HepG2 (cell line): ENCODE results near the gene CNIH3. TPM values are rescaled to one million over a fixed set of nuclear protein-coding genes. Genes with fewer than 3 reads are reported as not detected.

Experiments used
- ATAC-seq: fragments of 200-7000 bp; cut with Tn5 transposase; 3 replicates; pipeline ENCODE4 v1.9.1; 2020; ENCODE audit warnings: mild to moderate bottlenecking, moderate library complexity
- BruUV-seq: library from RNA; stranded (reverse); fragments of 400-500 nt; replicated peaks from 2 replicates; lab custom pipeline; 2021; lab: Mats Ljungman, UMichigan
- CTCF ChIA-PET: fragments of 300-600 bp; formaldehyde crosslinking; extraction: SDS; loops from one replicate; lab custom pipeline; 2021; ENCODE audit warnings: low total read pairs, inconsistent platforms, low intra/inter-chr PET ratio; lab: Yijun Ruan, JAX
- POLR2A ChIA-PET: fragments of 350-600 bp; sonication (Branson Sonifier 250); formaldehyde crosslinking; loops from one replicate; lab custom pipeline; 2020; ENCODE audit warnings: antibody characterized with exemption, inconsistent platforms; lab: Yijun Ruan, JAX
- DNase-seq: peaks from one replicate; pipeline ENCODE4 v3.0.0-alpha.2; 2015; ENCODE audit warnings: low spot score
- FAIRE-seq: peaks from 3 replicates; lab custom pipeline; 2011; peaks lifted over from hg19 to GRCh38; lab: Jason Lieb, UNC
- H2AFZ ChIP-seq: one replicate; pipeline ENCODE4 v1.6.1; 2011; ENCODE audit warnings: low read length, inconsistent platforms
- H3K27ac ChIP-seq: fragments of 300-600 bp; 3 replicates; pipeline ENCODE4 v1.8.0; 2011; ENCODE audit warnings: mixed run types, mild to moderate bottlenecking, mixed read lengths, low read length, inconsistent platforms; ENCODE audit not compliant: insufficient read depth; ENCODE audit errors: extremely low read length
- H3K27me3 ChIP-seq, 2 experiments: fragments of 200-600 bp in 1 of 2; 2 replicates in 1 of 2; 3 replicates in 1 of 2; pipeline versions ENCODE4 v1.6.0 to v1.8.0; 2011; ENCODE audit warnings: low read length in 2 of 2, mild to moderate bottlenecking in 2 of 2, moderate library complexity in 2 of 2, inconsistent platforms in 1 of 2; ENCODE audit not compliant: insufficient read depth in 2 of 2, control insufficient read depth in 1 of 2
- H3K36me3 ChIP-seq, 2 experiments: fragments of 200-600 bp in 1 of 2; replicated peaks in 1 of 2; 2 replicates in 1 of 2; 3 replicates in 1 of 2; pipeline versions ENCODE4 v1.5.1 to v1.8.0; 2011; ENCODE audit warnings: low read length in 2 of 2, inconsistent platforms in 1 of 2; ENCODE audit not compliant: insufficient read depth in 2 of 2, control insufficient read depth in 1 of 2
- H3K4me1 ChIP-seq: 2 replicates; pipeline ENCODE4 v1.5.1; 2012; ENCODE audit warnings: low read length, inconsistent platforms; ENCODE audit not compliant: insufficient read depth
- H3K4me2 ChIP-seq: 2 replicates; pipeline ENCODE4 v1.6.0; 2011; ENCODE audit warnings: low read depth, low read length, inconsistent platforms
- H3K4me3 ChIP-seq, 3 experiments: fragments of 200-600 bp in 1 of 3; sonication (generic), shearing (Covaris generic) in 1 of 3; replicated peaks in 1 of 3; 2 replicates each; pipeline ENCODE4 v1.5.1; 2011 to 2016; ENCODE audit warnings: low read length in 3 of 3, inconsistent platforms in 2 of 3, low read depth in 2 of 3, mild to moderate bottlenecking in 2 of 3, control low read depth in 1 of 3, mixed read lengths in 1 of 3; ENCODE audit not compliant: insufficient read depth in 1 of 3
- H3K79me2 ChIP-seq: one replicate; pipeline ENCODE4 v1.6.1; 2011; ENCODE audit warnings: low read length, inconsistent platforms; ENCODE audit not compliant: insufficient read depth
- H3K9ac ChIP-seq: 2 replicates; pipeline ENCODE4 v1.6.0; 2011; ENCODE audit warnings: mild to moderate bottlenecking, low read depth, low read length, inconsistent platforms; ENCODE audit not compliant: insufficient read depth
- H3K9me3 ChIP-seq: 2 replicates; pipeline ENCODE4 v1.5.1; 2012; ENCODE audit warnings: mild to moderate bottlenecking, low read length
- H4K20me1 ChIP-seq: 2 replicates; pipeline ENCODE4 v1.6.0; 2011; ENCODE audit warnings: inconsistent platforms, mild to moderate bottlenecking, low read length, moderate library complexity; ENCODE audit not compliant: insufficient read depth
- ATRX ChIP-seq: sonication (generic); formaldehyde crosslinking; IDR thresholded peaks from 2 replicates; pipeline ENCODE4 v1.4.0; 2020; ENCODE audit warnings: missing genetic modification reagents, borderline replicate concordance
- FIP1L1 ChIP-seq: fragments of 200-400 bp; formaldehyde crosslinking; IDR thresholded peaks from 2 replicates; pipeline ENCODE4 v1.6.1; 2018; ENCODE audit warnings: low read depth, mild to moderate bottlenecking, low read length, moderate library complexity, borderline replicate concordance; ENCODE audit not compliant: insufficient read depth
- FOXO1 ChIP-seq: sonication (generic); formaldehyde crosslinking; IDR thresholded peaks from 2 replicates; pipeline ENCODE4 v1.4.0; 2020; ENCODE audit warnings: missing genetic modification reagents
- KLF13 ChIP-seq: sonication (generic); formaldehyde crosslinking; IDR thresholded peaks from 2 replicates; pipeline ENCODE4 v1.4.0; 2020; ENCODE audit warnings: mild to moderate bottlenecking, missing genetic modification reagents
- MED8 ChIP-seq: sonication (generic); formaldehyde crosslinking; IDR thresholded peaks from 2 replicates; pipeline ENCODE4 v1.8.1; 2023; ENCODE audit warnings: mild to moderate bottlenecking, missing genetic modification reagents; ENCODE audit not compliant: insufficient replicate concordance
- SIN3B ChIP-seq: fragments of 150-350 bp; IDR thresholded peaks from 2 replicates; pipeline ENCODE4 v1.6.1; 2014; ENCODE audit warnings: low read length
- ZNF138 ChIP-seq: sonication (generic); formaldehyde crosslinking; IDR thresholded peaks from 2 replicates; pipeline ENCODE4 v1.5.0; 2020; ENCODE audit warnings: mild to moderate bottlenecking, low read depth, missing genetic modification reagents
- ZNF333 ChIP-seq: sonication (generic); formaldehyde crosslinking; IDR thresholded peaks from 2 replicates; pipeline ENCODE4 v1.4.0; 2020; ENCODE audit warnings: mild to moderate bottlenecking, missing genetic modification reagents, borderline replicate concordance
- ZNF577 ChIP-seq: sonication (generic); formaldehyde crosslinking; IDR thresholded peaks from 2 replicates; pipeline ENCODE4 v1.4.0; 2020; ENCODE audit warnings: mild to moderate bottlenecking, low read depth, missing genetic modification reagents, borderline replicate concordance
- ZNF850 ChIP-seq: sonication (generic); formaldehyde crosslinking; conservative IDR thresholded peaks from 2 replicates; pipeline ENCODE4 v1.9.0; 2021; ENCODE audit warnings: mild to moderate bottlenecking, missing genetic modification reagents
- WGBS: methylation state at CpG from one replicate; pipeline ENCODE4 v1.1.6; 2017; ENCODE audit warnings: low lambda C conversion rate; 5-methylcytosine and 5-hydroxymethylcytosine counted together
- in situ Hi-C: cut with HindIII; loops from 2 replicates; pipeline ENCODE4 v1.10.0; 2017; ENCODE audit warnings: low pct_unique_long_range_greater_than_20kb; ENCODE audit not compliant: extremely low pct_ligation_motif_present
- intact Hi-C: fragments of 100-400 bp; cut with micrococcal nuclease; formaldehyde crosslinking; loops from one replicate; pipeline ENCODE4 v1.10.0; 2022; ENCODE audit not compliant: unreplicated experiment
- polyA plus RNA-seq, 8 experiments: library from polyadenylated mRNA; depleted of rRNA in 3 of 8; stranded (reverse) in 7 of 8; unstranded in 1 of 8; fragments of >200 nt; fragmentation: Illumina TruSeq in 4 of 8; extraction: Trizol in 4 of 8; gene quantifications; 2 replicates each; pipeline versions ENCODE4 v1.2.1 to v1.2.3, GENCODE V29; 2011 to 2016; ENCODE audit warnings: low read depth in 4 of 8, missing spikeins in 1 of 8, mixed read lengths in 1 of 8; ENCODE audit not compliant: insufficient read depth in 1 of 8
- total RNA-seq, 5 experiments: library from RNA; depleted of rRNA; stranded (reverse); fragments of >200 nt; fragmentation: Illumina TruSeq; extraction: Trizol; gene quantifications; 2 replicates each; pipeline ENCODE4 v1.2.3, GENCODE V29; 2016; ENCODE audit warnings: low read depth in 1 of 5
- TF ChIP-seq, protein P1 (sequence below): sonication (generic); formaldehyde crosslinking; IDR thresholded peaks from 2 replicates; pipeline ENCODE4 v1.5.0; 2020; ENCODE audit warnings: missing genetic modification reagents
- TF ChIP-seq, protein P2 (sequence below): IDR thresholded peaks from 2 replicates; pipeline ENCODE4 v1.6.1; 2012; ENCODE audit warnings: low read length, improper control_type of control experiment

CNIH3 gene
- total and polyA plus RNA-seq, 2 of the 13 experiments (the other 11 are each of a cell fraction or from before 2014, with no cell fraction given), result 0.36 to 1.1 TPM

DNA sequence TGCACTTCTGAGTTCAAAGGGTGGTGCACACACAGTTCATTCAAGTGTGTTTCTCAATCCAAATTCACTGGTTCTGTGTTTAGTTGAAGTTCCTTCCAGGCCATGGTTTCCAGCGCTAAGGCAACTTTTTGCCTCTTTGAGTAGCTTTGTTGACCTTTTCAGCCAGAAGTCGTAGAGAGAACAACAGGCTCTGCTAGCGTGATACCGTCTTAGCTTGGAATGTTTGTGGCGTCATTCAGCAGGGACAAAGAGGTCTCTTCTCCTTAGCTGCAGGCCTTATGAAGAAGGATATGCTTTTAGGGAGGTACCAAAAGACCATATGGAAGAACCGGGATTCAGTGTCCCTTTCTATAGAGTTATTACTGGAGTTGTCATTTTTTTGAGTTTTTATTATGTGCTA, 65.7 kb downstream of the CNIH3 start:
- POLR2A ChIA-PET, result no interaction called here
- Histone ChIP-seq H3K79me2 (no peaks in the 10 kb centered on the region), H3K4me3 (no peak overlapping the region), H3K36me3 (no peaks in the 10 kb centered on the region), H3K4me2 (no peak overlapping the region), H2AFZ (no peak overlapping the region), H3K27me3 (peaks cover 0 to 16% of the 10 kb centered on the region in 2 experiments; a peak in 1 of 5 replicates), H3K9ac (no peak overlapping the region), H3K9me3 (no peaks in the 10 kb centered on the region), H4K20me1 (no peaks in the 10 kb centered on the region), H3K27ac (no peak overlapping the region), H3K4me1 (no peaks in the 10 kb centered on the region)
- no TSS peak for BruUV-seq
- intact Hi-C loops (no loop called here), in situ Hi-C loops (no loop called here)
- CTCF ChIA-PET, result no interaction called here
- 47% methylated on average over 6 of the region's 6 CpGs for WGBS
- TF ChIP-seq SIN3B, result no peak
- TF ChIP-seq, protein P1, sequence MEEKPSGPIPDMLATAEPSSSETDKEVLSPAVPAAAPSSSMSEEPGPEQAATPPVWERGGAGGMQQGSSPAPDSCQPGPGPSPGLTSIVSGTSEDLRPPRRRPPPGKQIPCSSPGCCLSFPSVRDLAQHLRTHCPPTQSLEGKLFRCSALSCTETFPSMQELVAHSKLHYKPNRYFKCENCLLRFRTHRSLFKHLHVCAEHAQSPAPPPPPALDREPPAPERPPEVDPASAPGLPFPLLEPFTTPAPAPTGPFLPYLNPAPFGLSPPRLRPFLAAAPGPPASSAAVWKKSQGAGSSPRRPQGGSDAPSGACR (CRISPR knock-in tag), result no peak
- no peak for TF ChIP-seq ATRX (CRISPR knock-in tag)
- DNase-seq (no peak), ATAC-seq (no peak), FAIRE-seq (no peak)

DNA sequence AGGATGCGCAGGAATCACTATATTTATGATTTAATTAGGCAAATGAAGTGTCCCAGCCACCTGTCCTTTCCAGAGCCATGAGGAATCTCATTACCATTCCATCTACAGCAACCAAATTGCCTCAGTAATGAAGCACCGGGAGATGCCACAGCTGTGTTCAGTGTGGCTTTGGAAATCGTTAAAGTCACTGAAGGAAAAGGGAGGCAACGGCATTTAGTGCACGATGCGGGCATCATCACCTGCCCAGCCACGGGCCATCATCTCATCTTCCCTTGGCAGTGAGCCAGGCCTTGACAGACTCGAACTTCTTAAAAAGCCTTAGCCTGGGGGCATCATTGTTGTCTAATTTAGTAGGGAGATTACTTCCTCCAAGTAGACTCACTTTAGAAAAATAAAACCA, 67.8 kb downstream of the CNIH3 start:
- BruUV-seq, result no TSS peak
- POLR2A ChIA-PET, result no interaction called here
- no peaks in the 10 kb centered on the region for H3K4me1 ChIP-seq
- FAIRE-seq (no peak), ATAC-seq (no peak), DNase-seq (no peak)
- H3K27ac ChIP-seq, result no peak overlapping the region
- peaks cover 0 to 16% of the 10 kb centered on the region in 2 experiments; a peak in 2 of 5 replicates for H3K27me3 ChIP-seq
- CTCF ChIA-PET, result no interaction called here
- no peak overlapping the region for H2AFZ ChIP-seq
- no peak overlapping the region for H3K9ac ChIP-seq
- no peaks in the 10 kb centered on the region for H3K9me3 ChIP-seq
- in situ Hi-C loops (no loop called here), intact Hi-C loops (no loop called here)
- no peaks in the 10 kb centered on the region for H4K20me1 ChIP-seq
- no peak overlapping the region for H3K4me2 ChIP-seq
- no peaks in the 10 kb centered on the region for H3K79me2 ChIP-seq
- no peaks in the 10 kb centered on the region for H3K36me3 ChIP-seq
- whole genome bisulfite sequencing, result 42% methylated on average over 7 of the region's 8 CpGs
- H3K4me3 ChIP-seq, result no peak overlapping the region
- TF ChIP-seq FOXO1 (CRISPR knock-in tag), result no peak
- no peak for TF ChIP-seq ZNF333
- no peak for TF ChIP-seq ZNF138
- TF ChIP-seq ZNF850 (CRISPR knock-in tag), result no peak
- TF ChIP-seq ZNF577 (CRISPR knock-in tag), result no peak
- no peak for TF ChIP-seq FIP1L1
- TF ChIP-seq, protein P2, sequence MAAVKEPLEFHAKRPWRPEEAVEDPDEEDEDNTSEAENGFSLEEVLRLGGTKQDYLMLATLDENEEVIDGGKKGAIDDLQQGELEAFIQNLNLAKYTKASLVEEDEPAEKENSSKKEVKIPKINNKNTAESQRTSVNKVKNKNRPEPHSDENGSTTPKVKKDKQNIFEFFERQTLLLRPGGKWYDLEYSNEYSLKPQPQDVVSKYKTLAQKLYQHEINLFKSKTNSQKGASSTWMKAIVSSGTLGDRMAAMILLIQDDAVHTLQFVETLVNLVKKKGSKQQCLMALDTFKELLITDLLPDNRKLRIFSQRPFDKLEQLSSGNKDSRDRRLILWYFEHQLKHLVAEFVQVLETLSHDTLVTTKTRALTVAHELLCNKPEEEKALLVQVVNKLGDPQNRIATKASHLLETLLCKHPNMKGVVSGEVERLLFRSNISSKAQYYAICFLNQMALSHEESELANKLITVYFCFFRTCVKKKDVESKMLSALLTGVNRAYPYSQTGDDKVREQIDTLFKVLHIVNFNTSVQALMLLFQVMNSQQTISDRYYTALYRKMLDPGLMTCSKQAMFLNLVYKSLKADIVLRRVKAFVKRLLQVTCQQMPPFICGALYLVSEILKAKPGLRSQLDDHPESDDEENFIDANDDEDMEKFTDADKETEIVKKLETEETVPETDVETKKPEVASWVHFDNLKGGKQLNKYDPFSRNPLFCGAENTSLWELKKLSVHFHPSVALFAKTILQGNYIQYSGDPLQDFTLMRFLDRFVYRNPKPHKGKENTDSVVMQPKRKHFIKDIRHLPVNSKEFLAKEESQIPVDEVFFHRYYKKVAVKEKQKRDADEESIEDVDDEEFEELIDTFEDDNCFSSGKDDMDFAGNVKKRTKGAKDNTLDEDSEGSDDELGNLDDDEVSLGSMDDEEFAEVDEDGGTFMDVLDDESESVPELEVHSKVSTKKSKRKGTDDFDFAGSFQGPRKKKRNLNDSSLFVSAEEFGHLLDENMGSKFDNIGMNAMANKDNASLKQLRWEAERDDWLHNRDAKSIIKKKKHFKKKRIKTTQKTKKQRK, result no peak
- no peak for TF ChIP-seq KLF13 (CRISPR knock-in tag)
- TF ChIP-seq MED8 (CRISPR knock-in tag), result no peak
